Parathyroid adenoma (tissue), 2 donors: Measurements from ENCODE around the gene ARHGAP10.

Source experiments
- H2AFZ ChIP-seq: fragments of 300-600 bp; sonication (generic); one replicate; pipeline ENCODE4 v1.7.0; 2017; ENCODE audit warnings: antibody characterized with exemption, mild to moderate bottlenecking
- H3K27ac ChIP-seq: fragments of 300-600 bp; sonication (generic); one replicate; pipeline ENCODE4 v1.7.0; 2017
- H3K27me3 ChIP-seq: fragments of 300-600 bp; sonication (generic); one replicate; pipeline ENCODE4 v1.7.0; 2017; ENCODE audit warnings: low read length; ENCODE audit not compliant: control insufficient read depth, insufficient read depth
- H3K36me3 ChIP-seq: fragments of 300-600 bp; sonication (generic); one replicate; pipeline ENCODE4 v1.7.0; 2017; ENCODE audit warnings: low read length; ENCODE audit not compliant: control insufficient read depth, insufficient read depth
- H3K4me1 ChIP-seq: fragments of 300-600 bp; sonication (generic); one replicate; pipeline ENCODE4 v1.7.0; 2017; ENCODE audit warnings: control low read depth
- H3K4me2 ChIP-seq: fragments of 300-600 bp; sonication (generic); one replicate; pipeline ENCODE4 v1.7.0; 2017; ENCODE audit warnings: low read length
- H3K4me3 ChIP-seq: fragments of 300-600 bp; sonication (generic); one replicate; pipeline ENCODE4 v1.7.0; 2017; ENCODE audit warnings: low read depth, low read length
- H3K79me2 ChIP-seq: fragments of 300-600 bp; sonication (generic); one replicate; pipeline ENCODE4 v1.7.0; 2017; ENCODE audit warnings: control low read depth
- H3K9ac ChIP-seq: fragments of 300-600 bp; sonication (generic); one replicate; pipeline ENCODE4 v1.7.0; 2017; ENCODE audit warnings: mild to moderate bottlenecking
- H3K9me3 ChIP-seq: fragments of 300-600 bp; sonication (generic); one replicate; pipeline ENCODE4 v1.7.0; 2017; ENCODE audit warnings: low read length; ENCODE audit not compliant: control insufficient read depth
- CTCF ChIP-seq: fragments of 300-600 bp; sonication (generic); IDR thresholded peaks from one replicate; pipeline ENCODE4 v1.7.0; 2017; ENCODE audit warnings: antibody characterized with exemption, mild to moderate bottlenecking
- donor health status: primary hyperparathyroidism.

Gene ARHGAP10

GRCh38 chr4:147987252-147987651, 255.4 kb downstream of the ARHGAP10 start:
- Histone ChIP-seq H3K4me3 (no peak overlapping the region), H3K9ac (no peak overlapping the region), H3K9me3 (no peaks in the 10 kb centered on the region), H3K4me2 (no peak overlapping the region), H3K79me2 (no peaks in the 10 kb centered on the region), H3K4me1 (peaks cover 4% of the 10 kb centered on the region), H3K27me3 (no peaks in the 10 kb centered on the region), H2AFZ (no peak overlapping the region), H3K36me3 (no peaks in the 10 kb centered on the region), H3K27ac (no peak overlapping the region)
- TF ChIP-seq CTCF, result no peak

- Histone ChIP-seq H2AFZ (no peak overlapping the region), H3K4me1 (peaks cover 6% of the 10 kb centered on the region), H3K27ac (no peak overlapping the region), H3K9ac (no peak overlapping the region), H3K9me3 (no peaks in the 10 kb centered on the region), H3K79me2 (no peaks in the 10 kb centered on the region), H3K27me3 (no peaks in the 10 kb centered on the region), H3K4me3 (no peak overlapping the region), H3K4me2 (no peak overlapping the region), H3K36me3 (no peaks in the 10 kb centered on the region)
- no peak for TF ChIP-seq CTCF
These were observed 259.8 kb downstream of the ARHGAP10 start for GRCh38 chr4:147991543-147992283.

GRCh38 chr4:147994076-147994475, 262.2 kb downstream of the ARHGAP10 start:
- Histone ChIP-seq H3K79me2 (no peaks in the 10 kb centered on the region), H3K27ac (no peak overlapping the region)
- TF ChIP-seq CTCF, result no peak

GRCh38 chr4:147994491-147995385, 262.9 kb downstream of the ARHGAP10 start:
- no peaks in the 10 kb centered on the region for H3K79me2 ChIP-seq
- no peaks in the 10 kb centered on the region for H3K27me3 ChIP-seq
- no peak for TF ChIP-seq CTCF
- H3K27ac ChIP-seq, result no peak overlapping the region
- no peak overlapping the region for H3K4me3 ChIP-seq
- H3K9me3 ChIP-seq, result no peaks in the 10 kb centered on the region
- H3K9ac ChIP-seq, result no peak overlapping the region
- peaks cover 2% of the 10 kb centered on the region for H3K4me1 ChIP-seq
- H3K4me2 ChIP-seq, result no peak overlapping the region
- no peaks in the 10 kb centered on the region for H3K36me3 ChIP-seq
- H2AFZ ChIP-seq, result no peak overlapping the region

More at GRCh38 chr4:147994076-147994475, 262.2 kb downstream of the ARHGAP10 start:
- peaks cover 2% of the 10 kb centered on the region for H3K4me1 ChIP-seq
- no peak overlapping the region for H3K4me3 ChIP-seq
- no peaks in the 10 kb centered on the region for H3K36me3 ChIP-seq
- H3K9me3 ChIP-seq, result no peaks in the 10 kb centered on the region
- H3K4me2 ChIP-seq, result no peak overlapping the region
- no peaks in the 10 kb centered on the region for H3K27me3 ChIP-seq
- H2AFZ ChIP-seq, result no peak overlapping the region
- no peak overlapping the region for H3K9ac ChIP-seq
